Measurements from ENCODE around the gene AMT.
A peak's percentile ranks its signal among the peaks of the same experiment; 100 is the strongest.

Gene AMT

GRCh38 chr3:49385617-49386016, 36.7 kb downstream of the AMT start:
- H3K27ac Mint-ChIP-seq, result peak overlapping the region; percentile 62
- no peaks in the 10 kb centered on the region for H3K27me3 Mint-ChIP-seq
- peaks cover 58% of the 10 kb centered on the region for H3K4me1 Mint-ChIP-seq
- H3K9me3 Mint-ChIP-seq, result no peaks in the 10 kb centered on the region
- no peak for ATAC-seq
- peak overlapping the region; percentile 62 for H3K4me3 Mint-ChIP-seq
- peaks cover 16% of the 10 kb centered on the region for H3K36me3 Mint-ChIP-seq

GRCh38 chr3:49383387-49383786, 38.9 kb downstream of the AMT start:
- H3K9me3 Mint-ChIP-seq, result peaks cover 2% of the 10 kb centered on the region
- H3K27me3 Mint-ChIP-seq, result no peaks in the 10 kb centered on the region
- H3K4me3 Mint-ChIP-seq, result no peak overlapping the region
- no peak overlapping the region for H3K27ac Mint-ChIP-seq
- peaks cover 66% of the 10 kb centered on the region for H3K4me1 Mint-ChIP-seq
- ATAC-seq, result no peak
- peaks cover 29% of the 10 kb centered on the region for H3K36me3 Mint-ChIP-seq

- Mint-ChIP-seq H3K27me3 (no peaks in the 10 kb centered on the region), H3K36me3 (peaks cover 45% of the 10 kb centered on the region), H3K27ac (peak overlapping the region; percentile 69), H3K9me3 (peaks cover 9% of the 10 kb centered on the region), H3K4me1 (peaks cover 50% of the 10 kb centered on the region), H3K4me3 (no peak overlapping the region)
- ATAC-seq, result no peak
Measured at GRCh38 chr3:49378249-49378895, 43.9 kb downstream of the AMT start.

GRCh38 chr3:49377483-49377882, 44.8 kb downstream of the AMT start:
- peak overlapping the region; percentile 79 for H3K27ac Mint-ChIP-seq
- H3K27me3 Mint-ChIP-seq, result no peaks in the 10 kb centered on the region
- H3K36me3 Mint-ChIP-seq, result peaks cover 53% of the 10 kb centered on the region
- peaks cover 9% of the 10 kb centered on the region for H3K9me3 Mint-ChIP-seq
- peaks cover 48% of the 10 kb centered on the region for H3K4me1 Mint-ChIP-seq
- peak; percentile 72 for ATAC-seq
- H3K4me3 Mint-ChIP-seq, result peak overlapping the region; percentile 25

GRCh38 chr3:49371946-49372345, 50.3 kb downstream of the AMT start:
- Mint-ChIP-seq H3K27me3 (no peaks in the 10 kb centered on the region), H3K9me3 (peaks cover under 1% of the 10 kb centered on the region), H3K27ac (peak overlapping the region; percentile 32), H3K36me3 (peaks cover 52% of the 10 kb centered on the region), H3K4me1 (peaks cover 29% of the 10 kb centered on the region), H3K4me3 (no peak overlapping the region)
- no peak for ATAC-seq

GRCh38 chr3:49370585-49371290, 51.5 kb downstream of the AMT start:
- ATAC-seq, result no peak
- Mint-ChIP-seq H3K27ac (peak overlapping the region; percentile 10), H3K9me3 (no peaks in the 10 kb centered on the region), H3K27me3 (no peaks in the 10 kb centered on the region), H3K4me1 (peaks cover 25% of the 10 kb centered on the region), H3K36me3 (peaks cover 62% of the 10 kb centered on the region), H3K4me3 (no peak overlapping the region)
